Coronary artery (tissue), 2 donors: ENCODE data around the gene ADCY7.
A peak's percentile ranks its signal among the peaks of the same experiment; 100 is the strongest.

Experiments
- DNase-seq: peaks from one replicate; pipeline ENCODE4 v3.0.0-alpha.2; 2017; ENCODE audit warnings: low spot score
- H3K27ac ChIP-seq, 2 donors: fragments of 200-600 bp; sonication (generic); one replicate each; pipeline ENCODE4 v1.5.1; 2016 to 2019
- H3K4me3 ChIP-seq: fragments of 200-600 bp; sonication (generic); 2 replicates; pipeline ENCODE4 v1.5.1; 2016; ENCODE audit warnings: mild to moderate bottlenecking, moderate library complexity
- TF ChIP-seq, protein P1 (sequence below): fragments of 200-600 bp; sonication (generic); IDR thresholded peaks from one replicate; pipeline ENCODE4 v1.5.1; 2019; ENCODE audit warnings: antibody characterized with exemption

Gene ADCY7

DNA sequence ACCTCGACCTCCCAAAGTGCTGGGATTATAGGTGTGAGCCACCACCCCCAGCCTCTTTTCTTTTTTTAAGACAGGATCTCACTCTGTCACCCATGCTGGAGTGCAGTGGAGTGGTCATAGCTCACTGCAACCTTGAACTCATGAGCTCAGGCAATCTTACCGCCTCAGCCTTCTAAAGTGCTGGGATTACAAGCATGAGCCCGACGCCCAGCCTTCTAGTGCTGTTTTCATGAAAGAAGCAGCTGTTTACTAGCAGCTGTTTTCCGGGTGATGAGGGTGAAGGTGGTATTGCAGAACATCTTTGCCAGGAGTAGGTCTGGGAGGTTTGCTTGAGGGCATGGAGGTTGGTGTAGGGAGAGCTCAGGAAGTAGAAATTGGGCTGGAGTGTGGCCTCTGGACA lies 2.0 kb downstream of the ADCY7 start:
- no peak for DNase-seq
- no peak overlapping the region for H3K4me3 ChIP-seq
- TF ChIP-seq, protein P1, sequence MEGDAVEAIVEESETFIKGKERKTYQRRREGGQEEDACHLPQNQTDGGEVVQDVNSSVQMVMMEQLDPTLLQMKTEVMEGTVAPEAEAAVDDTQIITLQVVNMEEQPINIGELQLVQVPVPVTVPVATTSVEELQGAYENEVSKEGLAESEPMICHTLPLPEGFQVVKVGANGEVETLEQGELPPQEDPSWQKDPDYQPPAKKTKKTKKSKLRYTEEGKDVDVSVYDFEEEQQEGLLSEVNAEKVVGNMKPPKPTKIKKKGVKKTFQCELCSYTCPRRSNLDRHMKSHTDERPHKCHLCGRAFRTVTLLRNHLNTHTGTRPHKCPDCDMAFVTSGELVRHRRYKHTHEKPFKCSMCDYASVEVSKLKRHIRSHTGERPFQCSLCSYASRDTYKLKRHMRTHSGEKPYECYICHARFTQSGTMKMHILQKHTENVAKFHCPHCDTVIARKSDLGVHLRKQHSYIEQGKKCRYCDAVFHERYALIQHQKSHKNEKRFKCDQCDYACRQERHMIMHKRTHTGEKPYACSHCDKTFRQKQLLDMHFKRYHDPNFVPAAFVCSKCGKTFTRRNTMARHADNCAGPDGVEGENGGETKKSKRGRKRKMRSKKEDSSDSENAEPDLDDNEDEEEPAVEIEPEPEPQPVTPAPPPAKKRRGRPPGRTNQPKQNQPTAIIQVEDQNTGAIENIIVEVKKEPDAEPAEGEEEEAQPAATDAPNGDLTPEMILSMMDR: no peak
- H3K27ac ChIP-seq: no peak overlapping the region

DNA sequence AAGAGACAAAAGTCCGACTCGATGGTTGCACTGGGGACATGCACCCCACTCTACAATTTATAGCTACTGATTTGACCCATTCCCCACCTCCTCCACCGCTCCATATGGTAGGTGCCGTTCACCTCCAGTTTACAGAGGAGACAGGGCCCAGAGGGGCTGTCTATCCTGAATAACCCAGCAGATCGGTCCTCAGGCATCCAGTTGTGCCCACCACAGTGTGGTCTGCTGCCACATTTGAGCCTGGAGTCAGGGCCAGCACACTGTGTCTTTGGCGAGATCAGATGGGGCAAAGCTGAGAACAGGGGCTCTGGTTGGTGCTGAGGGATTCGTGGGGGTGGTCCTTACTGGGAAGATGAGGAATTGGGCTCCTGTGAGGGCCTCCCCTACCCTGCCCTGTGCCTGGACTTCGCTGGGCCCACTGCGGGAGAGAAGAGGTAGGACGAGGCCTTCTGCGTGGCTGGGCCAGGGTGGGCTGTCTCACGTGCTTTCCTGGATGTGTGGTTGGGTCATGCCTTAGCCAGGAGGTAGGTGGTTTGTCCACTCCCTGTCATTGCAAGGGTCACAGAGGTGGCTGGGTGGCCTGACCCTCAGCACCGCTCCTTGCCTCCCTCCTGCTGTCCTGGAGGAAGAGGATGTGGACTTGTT lies 2.8 kb downstream of the ADCY7 start:
- Histone ChIP-seq H3K27ac (no peak overlapping the region), H3K4me3 (no peak overlapping the region)
- no peak for DNase-seq
- TF ChIP-seq, protein P1: no peak

DNA sequence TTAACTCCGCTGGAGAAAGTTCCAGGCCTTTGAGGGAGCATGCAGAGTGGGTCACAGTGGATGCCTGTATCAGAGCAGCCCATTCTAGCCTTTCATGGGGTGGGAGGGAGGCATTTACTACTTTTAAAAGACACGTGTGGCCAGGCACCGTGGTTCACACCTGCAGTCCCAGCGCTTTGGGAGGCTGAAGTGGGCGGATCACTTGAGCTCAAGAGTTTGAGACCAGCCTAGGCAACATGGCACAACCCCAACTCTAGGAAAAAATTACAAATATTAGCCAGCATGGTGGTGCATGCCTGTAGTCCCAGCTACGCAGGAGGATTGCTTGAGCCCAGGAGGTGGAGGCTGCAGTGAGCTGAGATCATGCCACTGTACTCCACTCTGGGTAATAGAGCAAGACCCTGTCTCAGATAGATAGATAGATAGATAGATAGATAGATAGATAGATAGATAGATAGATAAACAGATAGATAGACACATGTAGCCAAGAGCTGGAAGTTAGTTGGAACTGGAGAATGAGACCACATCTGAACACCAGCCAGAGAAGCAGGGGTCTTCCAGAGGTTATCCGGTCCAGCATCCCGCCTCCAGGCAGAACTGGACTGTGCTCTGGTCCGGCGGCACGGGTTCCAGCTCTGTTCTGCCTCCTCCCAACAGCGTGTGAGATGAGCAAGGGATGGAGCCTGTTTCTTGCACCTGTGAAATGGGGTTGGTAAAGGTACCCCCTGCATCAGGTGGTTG lies 3.6 kb downstream of the ADCY7 start:
- H3K27ac ChIP-seq: no peak overlapping the region
- TF ChIP-seq, protein P1: no peak
- no peak for DNase-seq
- H3K4me3 ChIP-seq: no peak overlapping the region

DNA sequence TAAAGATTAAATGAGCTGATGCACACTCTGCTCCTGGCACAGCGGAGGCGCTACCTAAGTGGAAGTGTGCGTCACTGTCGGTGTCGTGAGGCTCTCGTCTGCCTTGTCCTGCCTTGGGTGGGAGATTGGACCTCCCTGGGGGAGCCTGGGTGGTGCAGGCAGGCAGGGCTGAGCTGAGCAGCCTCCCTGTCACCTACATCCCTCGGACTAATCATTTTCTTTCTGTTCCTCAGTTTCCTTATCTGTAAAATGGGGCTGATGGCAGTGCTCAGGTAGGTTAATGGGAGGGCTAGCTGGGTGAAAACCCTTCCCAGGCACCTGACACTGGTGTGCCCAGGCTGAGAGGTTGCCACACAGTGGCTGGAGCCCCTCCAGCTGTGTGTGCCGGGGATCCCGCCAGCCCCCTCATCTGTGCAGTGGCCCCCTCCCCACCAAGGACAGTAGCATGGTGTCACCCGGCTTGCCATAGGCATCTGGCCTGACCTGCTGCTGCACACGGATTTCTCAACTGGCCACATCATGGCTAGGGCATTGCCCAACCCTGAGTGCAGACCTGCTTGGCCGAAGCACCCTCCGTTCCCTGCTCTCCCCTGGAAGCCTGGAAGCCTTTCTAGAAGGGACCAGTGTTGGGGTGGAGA lies 4.3 kb downstream of the ADCY7 start:
- DNase-seq: no peak
- no peak overlapping the region for H3K4me3 ChIP-seq
- no peak overlapping the region for H3K27ac ChIP-seq
- TF ChIP-seq, protein P1: no peak

DNA sequence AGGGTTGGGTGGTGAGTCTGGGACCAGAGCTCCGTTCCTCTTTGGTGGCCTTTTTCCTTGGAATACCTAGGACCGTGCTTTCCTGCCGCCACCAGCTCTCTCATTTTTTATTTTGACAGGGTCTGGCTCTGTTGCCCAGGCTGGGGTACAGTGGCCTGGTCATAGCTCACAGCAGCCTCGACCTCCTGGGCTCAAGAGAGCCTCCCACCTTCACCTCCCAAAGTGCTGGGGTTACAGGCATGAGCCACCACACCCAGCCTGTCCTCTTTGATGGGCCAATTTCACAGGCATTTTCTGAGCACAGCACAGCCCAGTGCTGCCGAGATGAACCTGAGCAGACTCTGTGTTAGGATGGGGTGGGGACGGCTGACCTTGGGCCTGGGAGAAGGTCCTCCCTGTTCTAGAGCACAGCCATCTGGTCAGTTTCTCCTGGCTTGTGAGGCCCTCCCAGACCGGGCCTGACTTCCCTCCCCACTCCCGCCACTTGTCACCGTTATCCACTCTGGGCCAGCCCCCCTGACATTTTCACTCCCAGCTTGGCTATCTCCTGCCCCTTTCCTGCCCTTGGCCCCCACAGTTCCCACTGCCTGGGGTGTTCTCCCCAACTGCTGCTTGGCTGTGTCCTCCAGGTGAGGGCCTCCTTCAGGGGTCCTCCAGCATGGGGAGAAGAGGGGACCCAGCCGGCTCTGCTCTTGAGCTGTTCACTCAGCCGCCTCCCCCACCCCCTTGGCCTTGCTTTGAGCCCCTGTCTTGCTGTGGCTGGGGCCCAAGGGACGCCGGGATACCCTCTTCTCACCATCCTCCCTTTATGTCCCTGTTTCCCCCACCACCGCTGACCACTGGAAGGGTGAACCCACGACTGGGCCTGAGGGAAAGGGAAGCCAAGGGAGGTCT lies 5.0 kb downstream of the ADCY7 start:
- TF ChIP-seq, protein P1: no peak
- Histone ChIP-seq H3K27ac (no peak overlapping the region), H3K4me3 (no peak overlapping the region)
- no peak for DNase-seq

DNA sequence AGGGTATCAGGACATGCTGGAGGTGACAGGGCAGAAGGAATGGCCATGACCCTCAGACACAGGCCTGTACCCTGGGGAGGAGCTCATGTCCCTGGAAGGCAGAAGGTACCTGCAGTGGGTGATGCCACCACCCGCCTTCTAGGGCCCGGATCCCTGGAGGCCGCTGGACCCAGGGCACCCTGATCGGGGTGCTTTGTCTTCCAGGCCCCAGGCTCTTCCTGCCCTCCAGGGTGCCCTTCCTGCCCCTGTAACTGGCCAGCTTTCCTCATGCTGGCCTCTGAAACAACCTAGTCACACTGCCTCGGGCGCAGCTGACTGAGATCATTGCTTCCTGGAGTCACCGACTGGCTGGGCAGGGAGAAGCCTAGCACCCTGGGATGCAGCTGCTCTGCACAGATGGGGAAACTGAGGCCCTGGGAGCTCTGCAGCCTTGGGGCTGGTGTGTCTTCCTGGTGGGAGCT lies 5.8 kb downstream of the ADCY7 start:
- TF ChIP-seq, protein P1: no peak
- no peak overlapping the region for H3K4me3 ChIP-seq
- no peak for DNase-seq
- H3K27ac ChIP-seq: peak overlapping the region in 1 of 2 donors; percentile 2
